Measurements from ENCODE around the gene DMPK.

DNA sequence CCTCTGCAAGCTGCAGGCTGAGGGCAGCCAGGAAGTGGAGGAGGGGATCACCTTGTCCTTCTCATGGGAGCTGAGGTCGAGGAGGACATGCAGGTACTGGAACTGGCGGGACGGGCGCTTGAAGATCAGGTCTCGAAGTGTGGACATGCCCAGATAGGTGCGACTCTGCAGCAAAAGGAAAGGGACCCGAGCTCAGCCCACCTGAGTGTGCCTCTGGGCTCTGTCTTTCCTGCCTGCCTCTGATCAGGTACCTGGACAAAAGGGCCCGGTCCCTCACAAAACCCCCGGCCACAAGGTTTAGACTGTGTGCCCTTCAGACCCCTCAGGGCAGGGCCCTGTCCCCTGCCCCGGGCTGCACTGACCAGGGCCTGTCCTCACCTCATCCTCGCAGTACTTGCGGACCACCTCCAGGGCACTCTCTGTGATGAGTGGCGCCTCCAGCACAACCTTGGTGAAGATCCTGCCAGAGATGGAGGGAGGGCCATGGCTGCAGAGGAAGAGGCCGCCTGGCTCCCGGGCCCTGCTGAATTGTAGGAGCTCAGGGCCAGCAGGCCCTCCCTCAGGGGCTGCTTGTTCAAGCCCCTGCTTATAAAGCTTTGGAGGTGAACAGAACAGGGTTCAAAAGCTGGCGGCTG lies 45.3 kb upstream of the DMPK start:
- TF ChIP-seq, protein P1, sequence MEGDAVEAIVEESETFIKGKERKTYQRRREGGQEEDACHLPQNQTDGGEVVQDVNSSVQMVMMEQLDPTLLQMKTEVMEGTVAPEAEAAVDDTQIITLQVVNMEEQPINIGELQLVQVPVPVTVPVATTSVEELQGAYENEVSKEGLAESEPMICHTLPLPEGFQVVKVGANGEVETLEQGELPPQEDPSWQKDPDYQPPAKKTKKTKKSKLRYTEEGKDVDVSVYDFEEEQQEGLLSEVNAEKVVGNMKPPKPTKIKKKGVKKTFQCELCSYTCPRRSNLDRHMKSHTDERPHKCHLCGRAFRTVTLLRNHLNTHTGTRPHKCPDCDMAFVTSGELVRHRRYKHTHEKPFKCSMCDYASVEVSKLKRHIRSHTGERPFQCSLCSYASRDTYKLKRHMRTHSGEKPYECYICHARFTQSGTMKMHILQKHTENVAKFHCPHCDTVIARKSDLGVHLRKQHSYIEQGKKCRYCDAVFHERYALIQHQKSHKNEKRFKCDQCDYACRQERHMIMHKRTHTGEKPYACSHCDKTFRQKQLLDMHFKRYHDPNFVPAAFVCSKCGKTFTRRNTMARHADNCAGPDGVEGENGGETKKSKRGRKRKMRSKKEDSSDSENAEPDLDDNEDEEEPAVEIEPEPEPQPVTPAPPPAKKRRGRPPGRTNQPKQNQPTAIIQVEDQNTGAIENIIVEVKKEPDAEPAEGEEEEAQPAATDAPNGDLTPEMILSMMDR (conservative IDR thresholded peaks at IDR 0.05; ENCODE audit: low read depth, low read length): no peak
- no peak for TF ChIP-seq EZH2 (IDR thresholded peaks at IDR 0.05; ENCODE audit: low read length, unreplicated experiment)

Data from PC-3 (cell line).